ENCODE measurements around the gene CLASP1.

- no peak for TF ChIP-seq CTCF (IDR thresholded peaks at IDR 0.05)
- TF ChIP-seq EP300 (IDR thresholded peaks at IDR 0.05): no peak
- no peak for TF ChIP-seq POLR2A (IDR thresholded peaks at IDR 0.05)
Measured at GRCh38 chr2:121570036-121570666, 79.1 kb downstream of the CLASP1 start.

All from sigmoid colon (tissue), 4 donors.